ENCODE data around the gene MYOZ3. TPM values are rescaled to one million over a fixed set of nuclear protein-coding genes. Genes with fewer than 3 reads are reported as not detected.

Gene MYOZ3
- total and polyA plus RNA-seq, 2 of the 8 experiments (the other 6 are each of a cell fraction or from before 2014, with no cell fraction given) = 9.6 to 19.1 TPM

Other genes with a start within 250 kb of the MYOZ3 start
- 45.9 and 48.6 TPM in 2 replicates for gene CD74, start 248.3 kb upstream of the MYOZ3 start, total RNA-seq (2021; fragmentation: NEBNext Ultra II Directional; extraction: Animal tissue kit (Norgen Biotek cat#: 25700))
- gene CD74, start 248.3 kb upstream of the MYOZ3 start, polyA plus RNA-seq (2011; rRNA removed) = 61.0 and 61.8 TPM in 2 replicates
- 2,548 and 2,599 TPM in 2 replicates for gene RPS14, start 211.5 kb upstream of the MYOZ3 start, total RNA-seq (2021; fragmentation: NEBNext Ultra II Directional; extraction: Animal tissue kit (Norgen Biotek cat#: 25700))
- gene RPS14, start 211.5 kb upstream of the MYOZ3 start, polyA plus RNA-seq (2011; rRNA removed) = 5,579 and 6,423 TPM in 2 replicates
- gene NDST1, start 153.1 kb upstream of the MYOZ3 start, total RNA-seq (2021; fragmentation: NEBNext Ultra II Directional; extraction: Animal tissue kit (Norgen Biotek cat#: 25700)) = 70.1 and 72.0 TPM in 2 replicates
- 27.0 and 37.7 TPM in 2 replicates for gene NDST1, start 153.1 kb upstream of the MYOZ3 start, polyA plus RNA-seq (2011; rRNA removed)
- gene SYNPO, start 20.6 kb upstream of the MYOZ3 start, total RNA-seq (2021; fragmentation: NEBNext Ultra II Directional; extraction: Animal tissue kit (Norgen Biotek cat#: 25700)) = 1.9 and 2.3 TPM in 2 replicates
- gene SYNPO, start 20.6 kb upstream of the MYOZ3 start, polyA plus RNA-seq (2011; rRNA removed) = 2.2 and 2.3 TPM in 2 replicates
- 33.9 and 34.0 TPM in 2 replicates for gene RBM22, start 39.8 kb downstream of the MYOZ3 start, total RNA-seq (2021; fragmentation: NEBNext Ultra II Directional; extraction: Animal tissue kit (Norgen Biotek cat#: 25700))
- gene RBM22, start 39.8 kb downstream of the MYOZ3 start, polyA plus RNA-seq (2011; rRNA removed) = 20.8 TPM in 2 replicates
- 42.5 and 42.7 TPM in 2 replicates for gene DCTN4, start 97.8 kb downstream of the MYOZ3 start, total RNA-seq (2021; fragmentation: NEBNext Ultra II Directional; extraction: Animal tissue kit (Norgen Biotek cat#: 25700))
- 17.3 and 20.5 TPM in 2 replicates for gene DCTN4, start 97.8 kb downstream of the MYOZ3 start, polyA plus RNA-seq (2011; rRNA removed)
- 10.4 and 13.2 TPM in 2 replicates for gene SMIM3, start 117.5 kb downstream of the MYOZ3 start, total RNA-seq (2021; fragmentation: NEBNext Ultra II Directional; extraction: Animal tissue kit (Norgen Biotek cat#: 25700))
- 15.7 and 16.4 TPM in 2 replicates for gene SMIM3, start 117.5 kb downstream of the MYOZ3 start, polyA plus RNA-seq (2011; rRNA removed)
- not detected in 2 replicates for gene IRGM, start 185.3 kb downstream of the MYOZ3 start, total RNA-seq (2021; fragmentation: NEBNext Ultra II Directional; extraction: Animal tissue kit (Norgen Biotek cat#: 25700))
- gene IRGM, start 185.3 kb downstream of the MYOZ3 start, polyA plus RNA-seq (2011; rRNA removed) = 0.11 TPM in 2 replicates
- gene ZNF300, start 243.7 kb downstream of the MYOZ3 start, total RNA-seq (2021; fragmentation: NEBNext Ultra II Directional; extraction: Animal tissue kit (Norgen Biotek cat#: 25700)) = 15.2 and 15.8 TPM in 2 replicates
- 4.1 and 6.7 TPM in 2 replicates for gene ZNF300, start 243.7 kb downstream of the MYOZ3 start, polyA plus RNA-seq (2011; rRNA removed)